GM19397 (cell line): ENCODE measurements around the gene MST1.

Source experiments
- ATAC-seq: cut with Tn5 transposase; IDR thresholded peaks from one replicate; pipeline ENCODE4 v1.9.1; 2021; ENCODE audit warnings: mild to moderate bottlenecking, moderate library complexity; ENCODE audit not compliant: unreplicated experiment

MST1 gene

DNA sequence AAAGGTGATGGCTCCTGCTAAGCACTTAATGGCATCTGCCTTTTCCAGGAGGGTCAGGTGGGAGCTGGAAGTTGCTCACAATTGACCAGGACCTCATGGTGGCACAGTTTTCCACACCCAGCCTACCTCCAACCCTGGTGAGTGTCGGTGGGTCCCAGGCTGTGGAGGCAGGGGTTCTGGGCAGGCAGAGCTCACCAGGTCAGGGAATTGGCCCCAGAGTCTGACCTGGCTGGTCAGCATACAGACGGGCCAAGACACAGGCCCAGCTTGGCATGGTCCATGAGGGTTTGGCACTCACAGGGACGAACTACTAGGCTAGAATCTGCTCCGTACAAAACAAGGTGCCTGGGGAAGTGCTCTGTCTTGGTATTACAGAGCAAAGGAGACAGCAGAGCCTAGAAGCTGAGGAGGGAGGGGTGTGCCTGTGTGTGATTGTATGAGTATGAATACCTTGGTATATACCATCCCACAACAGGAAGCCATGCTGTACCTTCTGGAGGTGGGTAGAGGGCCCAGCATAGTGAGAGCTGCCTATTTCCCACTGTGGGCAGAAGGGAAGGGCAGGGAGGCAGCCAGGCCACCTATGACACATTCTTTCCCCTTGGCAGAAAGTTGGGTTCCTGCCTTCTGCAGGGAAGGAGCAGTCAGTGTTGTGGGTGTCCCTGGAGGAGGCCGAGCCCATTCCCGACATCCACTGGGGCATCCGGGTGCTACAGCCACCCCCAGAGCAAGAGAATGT lies 8.6 kb downstream of the MST1 start:
- ATAC-seq = no peak

DNA sequence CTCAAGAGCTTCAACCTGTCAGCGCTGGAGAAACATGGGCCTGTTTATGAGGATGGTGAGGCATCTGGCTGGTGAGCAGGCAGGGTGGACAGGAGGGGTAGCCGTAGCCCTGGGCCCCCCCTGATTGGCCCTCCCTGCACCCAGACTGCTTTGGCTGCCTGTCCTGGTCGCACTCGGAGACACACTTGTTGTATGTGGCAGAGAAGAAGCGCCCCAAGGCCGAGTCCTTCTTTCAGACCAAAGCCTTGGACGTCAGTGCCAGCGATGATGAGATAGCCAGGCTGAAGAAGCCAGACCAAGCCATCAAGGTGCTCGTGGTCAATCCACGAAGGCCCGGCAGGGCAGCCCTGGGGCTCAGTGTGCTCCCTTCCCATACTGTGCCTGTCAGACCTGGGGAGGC lies 13.4 kb downstream of the MST1 start:
- no peak for ATAC-seq

DNA sequence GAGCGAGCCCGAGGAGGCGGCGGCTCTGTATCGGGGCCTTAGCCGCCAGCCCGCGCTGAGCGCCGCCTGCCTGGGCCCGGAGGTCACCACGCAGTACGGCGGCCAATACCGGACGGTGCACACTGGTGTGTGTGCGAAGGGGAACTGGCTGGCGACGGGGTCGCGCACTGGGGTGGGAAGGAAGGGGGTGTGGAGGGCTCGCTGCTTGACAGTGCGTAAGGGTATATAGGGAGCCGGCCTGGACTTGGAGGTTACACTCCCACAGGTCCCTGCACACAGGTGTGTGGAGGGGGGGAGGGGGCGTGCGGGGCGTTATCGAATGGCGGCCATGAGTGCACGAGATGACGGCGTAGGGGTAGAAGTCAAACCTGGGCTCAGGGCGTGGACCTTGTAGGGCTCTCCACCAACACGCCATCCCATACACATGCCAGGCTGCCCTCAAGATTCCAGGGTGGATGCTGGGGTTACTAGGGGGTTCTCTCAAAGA lies 14.7 kb downstream of the MST1 start:
- no peak for ATAC-seq

DNA sequence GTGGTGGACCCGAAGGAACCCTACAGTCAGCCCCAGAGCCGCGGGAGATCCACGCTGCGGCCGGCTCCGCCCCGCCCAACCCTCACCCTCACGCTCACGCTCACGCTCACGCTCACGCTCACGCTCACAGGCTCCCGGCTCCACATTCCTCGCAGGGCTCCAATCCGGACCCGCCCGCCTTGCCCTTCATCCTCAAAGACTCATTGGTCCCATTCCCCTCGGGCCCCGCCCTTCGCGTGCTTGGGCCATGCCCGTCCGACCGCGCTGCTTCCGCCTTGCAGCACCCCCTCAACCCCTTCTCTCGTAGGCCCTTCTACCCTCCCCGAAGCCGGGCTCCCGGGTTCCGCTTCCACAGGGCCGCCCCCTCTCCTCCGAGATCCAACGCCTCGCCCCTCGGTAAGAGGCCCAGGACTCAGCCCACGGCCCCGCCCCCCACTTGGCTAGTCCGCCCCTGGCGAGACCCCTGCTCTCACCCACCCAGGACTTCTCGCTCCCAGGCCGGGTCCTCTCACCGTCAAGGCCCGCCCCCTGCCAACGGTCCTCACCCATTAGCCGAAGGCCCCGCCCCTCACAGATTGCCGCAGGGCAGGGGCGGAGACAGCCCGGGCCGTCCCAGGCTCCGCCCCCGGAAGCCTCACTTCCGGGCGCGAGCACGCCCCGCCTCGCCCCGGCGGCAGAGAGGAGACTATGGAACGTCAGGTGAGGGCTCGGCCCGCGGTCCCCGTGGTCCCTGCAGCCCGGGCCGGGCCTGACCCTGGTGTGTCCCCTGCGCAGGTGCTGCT lies 15.4 kb downstream of the MST1 start, which contains the start of gene APEH:
APEH (plus strand) TSS at position 637 of the 782 bp plus-strand sequence; CDS start at position 688, 51 bp downstream.
- peak; percentile 79 for ATAC-seq

DNA sequence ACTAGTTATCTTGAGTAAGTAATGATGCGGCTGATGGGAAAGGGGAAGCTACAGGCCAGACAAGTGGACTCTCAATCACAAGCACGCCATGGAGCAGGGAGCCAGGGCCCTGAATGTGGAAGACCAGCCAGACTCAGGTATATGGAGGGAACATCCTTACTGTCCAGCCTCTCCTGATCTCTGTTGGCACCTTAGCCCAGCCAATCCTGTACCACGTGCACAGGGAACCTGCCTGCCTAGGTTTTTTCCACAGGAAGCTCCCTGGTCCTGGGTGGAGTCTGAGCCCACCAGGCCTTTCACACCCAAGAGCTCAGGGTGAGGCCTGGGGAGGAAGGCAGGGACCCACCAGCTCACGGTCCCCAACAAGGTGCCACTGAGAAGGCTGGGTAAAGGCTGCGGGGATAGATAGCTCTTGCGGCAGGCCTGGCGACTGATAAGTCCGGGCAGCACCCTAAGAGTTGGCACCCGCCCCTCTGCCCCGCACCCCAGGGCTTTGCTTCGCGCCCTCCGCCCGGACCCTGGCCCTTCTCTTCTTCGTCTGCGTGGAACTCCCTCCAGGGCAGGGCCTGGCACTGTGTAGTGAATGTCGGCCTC lies 16.1 kb downstream of the MST1 start:
- ATAC-seq = no peak

DNA sequence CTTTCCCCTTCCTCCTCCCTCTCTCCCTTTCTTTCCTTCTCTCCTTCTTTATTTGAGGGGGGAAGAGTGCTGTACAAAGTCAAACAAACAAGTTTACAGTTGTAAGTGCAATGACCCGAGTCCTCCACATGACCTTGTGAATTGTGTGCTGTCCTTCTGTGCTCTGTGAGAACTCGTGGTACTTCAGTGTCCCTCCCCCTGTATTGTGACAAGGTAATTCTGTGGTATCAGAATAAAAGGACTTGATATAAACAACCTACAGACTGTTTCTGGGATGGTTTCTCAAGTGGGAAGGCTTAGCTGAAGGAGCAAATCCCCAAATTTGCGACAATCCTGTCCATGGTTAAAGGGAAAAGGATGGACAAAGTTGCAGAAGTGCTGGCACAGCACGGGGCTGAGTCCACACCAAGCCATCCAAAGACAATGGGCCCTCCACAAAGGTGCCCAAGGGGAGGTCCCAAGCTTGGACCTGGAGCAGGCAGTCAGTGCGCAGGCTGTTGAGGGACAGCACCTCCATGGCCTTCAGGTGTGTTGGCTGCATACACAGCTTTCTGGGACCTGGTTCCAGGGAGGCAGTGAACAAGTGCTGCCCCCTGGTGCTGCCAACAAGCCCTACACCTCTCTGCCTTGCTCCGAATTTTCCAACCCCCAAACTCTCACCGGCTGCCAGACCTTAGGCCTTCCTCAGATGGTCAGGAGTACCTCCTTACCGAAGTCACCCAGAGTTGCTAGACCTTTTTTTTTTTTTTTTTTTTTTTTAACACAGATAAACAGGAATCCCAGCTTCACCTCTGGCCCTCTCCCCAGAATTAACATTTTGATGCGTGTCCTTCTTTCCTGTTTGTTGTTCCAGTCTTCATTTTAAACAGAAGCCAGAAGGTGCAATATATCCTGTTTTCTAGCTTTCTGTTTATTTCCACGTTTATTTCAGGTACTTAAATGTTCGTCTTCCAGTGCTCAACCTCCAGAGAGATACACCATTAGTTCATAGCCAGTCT lies 17.7 kb downstream of the MST1 start:
- no peak for ATAC-seq

DNA sequence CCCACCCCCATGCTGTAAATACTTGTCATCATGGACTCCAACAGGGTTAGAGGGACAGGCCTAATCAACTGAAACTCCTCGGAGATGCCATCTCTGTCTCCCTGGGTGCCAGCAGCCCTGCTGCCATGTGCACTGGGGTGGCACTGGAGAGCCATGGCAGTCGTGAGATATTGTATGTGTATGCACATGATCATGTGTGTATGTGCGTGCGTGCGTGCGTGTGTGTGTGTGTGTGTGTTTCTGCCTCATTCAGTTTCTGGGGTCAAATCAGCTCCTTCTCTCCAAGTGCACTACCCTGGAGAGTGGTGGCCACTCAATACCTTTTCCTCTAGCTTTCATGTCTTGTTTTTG lies 18.4 kb downstream of the MST1 start:
- ATAC-seq = no peak

DNA sequence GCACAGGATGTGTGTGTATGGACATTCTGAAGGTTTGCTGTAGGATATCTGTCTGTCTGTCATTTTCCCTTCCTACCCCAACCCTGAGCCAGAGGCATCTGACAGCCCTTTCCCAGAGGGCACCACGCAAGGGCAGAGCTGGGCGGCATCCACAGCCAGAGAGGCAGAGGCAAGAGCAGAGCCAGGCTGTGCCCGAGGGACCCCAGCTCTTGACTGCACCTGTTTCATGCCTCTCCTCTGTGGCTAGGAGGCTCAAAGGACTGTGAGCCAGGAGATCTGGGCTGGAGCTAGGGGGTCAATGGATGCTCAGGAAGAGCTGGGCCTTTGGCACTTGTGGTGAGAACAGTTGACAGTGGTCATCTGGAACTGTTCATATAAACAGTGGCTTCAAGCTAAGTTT lies 19.9 kb downstream of the MST1 start:
- ATAC-seq = no peak

DNA sequence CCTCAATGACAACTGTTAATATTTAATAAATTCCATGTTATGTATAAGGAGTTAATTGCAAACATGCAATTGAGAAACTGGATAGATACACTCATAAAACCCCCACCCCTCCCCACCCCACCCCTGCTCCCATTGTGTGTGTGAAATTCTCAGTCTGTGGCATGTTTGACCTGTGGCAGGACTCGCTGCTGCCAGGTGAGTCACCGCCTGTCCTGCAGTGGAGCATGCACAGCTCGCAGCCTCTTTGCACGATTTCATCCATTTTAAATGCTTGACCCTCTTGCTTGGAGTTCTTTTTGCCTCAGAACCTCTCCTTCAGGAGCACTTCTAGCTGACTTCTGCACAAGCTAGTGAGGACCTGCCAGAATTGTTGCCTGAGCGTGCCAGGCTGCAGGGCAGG lies 20.4 kb downstream of the MST1 start:
- ATAC-seq = no peak

DNA sequence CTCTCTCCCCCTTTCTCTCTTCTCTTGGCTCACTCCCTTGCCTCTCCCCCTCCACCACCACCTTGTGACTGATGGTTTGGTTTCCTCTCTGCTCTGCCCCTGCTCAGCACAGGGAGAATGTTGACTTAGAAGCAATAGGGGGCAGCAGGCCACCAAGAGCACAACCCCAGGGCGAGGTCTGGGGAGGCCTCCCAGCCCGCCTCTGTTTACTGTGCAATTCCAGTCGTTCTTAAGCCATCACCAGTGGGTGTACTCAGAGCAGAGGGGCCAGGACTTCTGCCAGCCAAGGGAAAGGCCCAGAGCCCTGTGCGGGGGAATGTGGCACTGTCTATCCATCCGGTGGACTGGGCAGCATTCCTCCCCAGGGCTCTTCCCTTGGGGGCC lies 20.9 kb downstream of the MST1 start:
- ATAC-seq = no peak

DNA sequence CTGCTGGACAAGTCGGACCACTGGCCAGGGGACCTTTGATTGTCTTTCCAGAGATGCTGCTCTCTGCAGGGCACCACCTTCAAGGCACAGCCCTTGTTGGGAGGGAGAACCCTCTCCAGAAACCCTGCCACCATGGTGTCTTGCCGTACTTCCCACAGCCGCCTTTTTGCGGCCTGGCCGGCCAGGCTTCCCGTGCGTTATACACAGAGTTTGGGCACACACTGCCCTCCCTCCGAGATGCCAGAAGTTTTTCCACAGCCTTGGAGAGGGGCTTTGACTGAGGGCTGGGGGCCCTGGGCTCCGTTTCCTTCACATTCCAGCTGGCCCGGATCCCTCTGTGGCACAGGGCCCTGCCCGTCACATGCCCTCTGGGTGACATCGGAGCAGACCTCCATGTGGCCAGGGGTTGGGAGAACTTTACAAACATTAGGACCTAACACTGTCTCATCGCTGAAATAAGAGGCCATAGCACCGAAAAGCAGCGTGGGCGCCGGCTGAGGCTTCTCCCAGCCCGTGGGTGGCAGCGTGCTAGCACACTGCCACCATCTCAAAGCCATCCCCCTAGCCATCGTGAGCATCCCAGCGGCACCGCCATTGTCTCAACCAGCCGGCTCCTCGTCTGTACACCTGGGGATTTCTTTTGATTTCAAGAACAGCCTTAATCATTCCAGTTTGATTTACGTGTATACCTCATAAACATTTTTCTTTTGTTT lies 21.4 kb downstream of the MST1 start:
- ATAC-seq = no peak

DNA sequence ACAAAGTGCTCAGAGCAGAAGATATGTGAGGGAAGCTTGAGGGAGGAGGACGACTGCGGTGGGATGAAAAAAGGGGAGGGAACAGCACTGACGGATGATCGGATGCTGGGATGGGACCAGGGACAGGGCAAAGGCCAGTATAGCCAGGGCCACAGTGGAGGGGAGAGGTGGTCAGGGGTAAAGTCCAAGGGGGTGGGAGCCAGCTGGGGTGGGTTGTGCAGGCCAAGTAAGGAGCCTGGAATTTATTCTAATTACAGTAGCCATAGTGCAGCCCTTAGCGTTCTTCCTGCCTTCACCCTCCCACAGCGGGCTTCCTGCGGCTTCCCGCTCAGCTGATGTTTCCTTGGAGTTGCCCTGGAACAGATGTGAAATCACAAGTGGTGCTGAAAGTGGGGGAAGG lies 22.7 kb downstream of the MST1 start:
- no peak for ATAC-seq

DNA sequence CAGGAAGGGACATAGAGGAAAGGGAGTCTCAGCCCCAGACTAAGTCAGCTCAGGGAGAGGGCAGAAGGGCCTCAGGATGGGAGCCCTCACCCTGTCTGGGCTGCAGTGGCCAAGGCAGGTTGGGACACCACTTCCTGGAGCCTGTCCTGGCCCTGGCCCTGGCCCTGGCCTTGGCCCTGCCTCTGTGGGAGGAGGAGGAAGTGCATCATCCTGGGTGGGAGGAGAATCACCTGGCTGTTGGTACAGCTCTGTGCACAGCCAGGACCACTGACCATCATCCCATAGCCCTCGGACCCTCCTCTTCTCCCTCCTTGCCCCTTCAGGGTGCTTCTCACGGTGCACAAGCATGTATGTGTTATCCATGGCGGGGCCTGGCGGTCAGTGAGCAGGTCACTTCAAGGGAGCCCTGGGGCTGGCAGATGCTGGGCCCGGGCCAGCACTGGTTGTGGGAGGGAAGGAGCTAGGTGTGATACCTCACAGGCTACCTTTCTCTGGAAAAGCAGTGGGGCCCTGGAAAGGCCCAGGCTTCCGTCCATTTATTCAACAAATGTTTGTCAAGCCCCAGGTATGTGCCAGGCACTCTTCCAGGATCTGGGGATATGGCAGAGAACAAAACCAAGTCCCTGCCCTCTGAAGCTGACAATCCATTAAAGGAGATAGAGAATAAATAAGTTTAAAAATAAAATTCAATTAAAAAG lies 23.3 kb downstream of the MST1 start:
- ATAC-seq = no peak

DNA sequence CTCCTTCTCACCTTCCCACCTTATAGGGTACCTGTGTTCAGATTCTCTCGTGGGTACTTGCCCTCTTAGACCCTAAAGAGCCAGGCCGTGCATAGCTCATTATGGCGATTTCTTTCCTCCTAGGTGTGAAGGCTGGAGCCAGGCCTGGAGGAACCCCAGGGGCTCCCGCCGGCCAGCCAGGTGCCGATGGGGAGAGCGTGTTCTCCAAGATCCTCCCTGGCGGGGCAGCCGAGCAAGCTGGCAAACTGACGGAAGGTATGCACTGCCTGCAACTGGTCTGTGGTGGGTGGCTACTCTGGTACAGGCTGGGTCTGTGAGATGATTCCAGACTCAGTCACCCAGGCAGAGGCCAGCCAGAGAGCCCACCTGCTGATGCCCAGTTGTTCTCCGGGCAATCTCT lies 25.0 kb downstream of the MST1 start:
- no peak for ATAC-seq

DNA sequence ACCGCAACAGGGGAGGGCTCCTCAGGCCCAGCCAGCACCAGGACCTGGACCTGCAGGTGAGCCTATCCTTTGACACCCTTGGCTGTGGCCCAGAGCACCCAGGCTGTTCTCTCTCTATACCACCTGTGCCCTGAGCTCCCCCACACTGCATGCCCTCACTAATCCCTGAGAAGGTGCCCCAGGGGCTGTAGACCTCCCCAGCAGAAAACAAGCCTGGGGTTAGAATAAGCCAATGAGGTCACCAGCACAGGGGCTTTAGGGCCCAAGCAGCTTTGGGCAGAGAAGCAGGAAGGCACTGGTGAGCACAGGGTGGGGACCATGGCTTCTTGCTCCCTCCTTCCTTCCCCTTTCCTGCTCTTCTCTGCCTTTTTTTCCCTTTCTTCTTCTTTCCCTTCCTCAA lies 25.4 kb downstream of the MST1 start:
- no peak for ATAC-seq

DNA sequence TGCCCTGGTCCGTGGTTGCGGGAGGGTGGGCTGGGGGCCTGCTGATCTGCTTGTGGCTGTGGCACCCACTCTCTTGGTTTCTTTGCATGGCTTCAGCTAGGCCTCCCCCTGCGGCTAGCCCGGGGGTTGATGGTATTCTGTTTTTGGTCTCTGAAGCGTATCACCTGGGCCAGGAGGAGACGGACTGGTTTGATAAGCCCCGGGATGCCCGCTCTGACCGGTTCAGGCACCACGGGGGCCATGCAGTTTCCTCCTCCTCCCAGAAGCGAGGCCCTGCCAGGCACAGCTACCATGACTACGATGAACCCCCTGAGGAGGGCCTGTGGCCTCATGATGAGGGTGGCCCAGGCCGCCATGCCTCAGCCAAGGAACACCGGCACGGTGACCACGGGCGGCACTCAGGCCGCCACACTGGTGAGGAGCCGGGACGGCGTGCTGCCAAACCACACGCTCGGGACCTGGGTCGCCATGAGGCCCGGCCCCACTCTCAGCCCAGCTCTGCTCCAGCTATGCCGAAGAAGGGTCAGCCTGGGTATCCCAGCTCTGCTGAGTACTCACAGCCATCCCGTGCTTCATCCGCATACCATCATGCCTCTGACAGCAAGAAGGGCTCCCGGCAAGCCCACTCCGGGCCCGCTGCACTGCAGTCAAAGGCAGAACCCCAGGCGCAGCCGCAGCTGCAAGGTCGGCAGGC lies 26.4 kb downstream of the MST1 start:
- no peak for ATAC-seq

DNA sequence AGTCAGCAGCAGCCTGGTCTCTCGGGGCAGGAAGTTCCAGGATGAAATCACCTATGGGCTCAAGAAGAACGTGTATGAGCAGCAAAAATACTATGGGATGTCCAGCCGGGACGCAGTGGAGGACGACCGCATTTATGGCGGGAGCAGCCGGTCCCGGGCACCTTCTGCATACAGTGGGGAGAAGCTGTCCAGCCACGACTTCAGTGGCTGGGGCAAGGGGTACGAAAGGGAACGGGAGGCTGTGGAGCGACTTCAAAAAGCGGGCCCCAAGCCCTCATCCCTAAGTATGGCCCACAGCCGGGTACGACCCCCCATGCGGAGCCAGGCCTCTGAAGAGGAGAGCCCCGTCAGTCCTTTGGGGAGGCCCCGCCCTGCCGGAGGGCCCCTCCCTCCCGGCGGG lies 27.3 kb downstream of the MST1 start:
- no peak for ATAC-seq

DNA sequence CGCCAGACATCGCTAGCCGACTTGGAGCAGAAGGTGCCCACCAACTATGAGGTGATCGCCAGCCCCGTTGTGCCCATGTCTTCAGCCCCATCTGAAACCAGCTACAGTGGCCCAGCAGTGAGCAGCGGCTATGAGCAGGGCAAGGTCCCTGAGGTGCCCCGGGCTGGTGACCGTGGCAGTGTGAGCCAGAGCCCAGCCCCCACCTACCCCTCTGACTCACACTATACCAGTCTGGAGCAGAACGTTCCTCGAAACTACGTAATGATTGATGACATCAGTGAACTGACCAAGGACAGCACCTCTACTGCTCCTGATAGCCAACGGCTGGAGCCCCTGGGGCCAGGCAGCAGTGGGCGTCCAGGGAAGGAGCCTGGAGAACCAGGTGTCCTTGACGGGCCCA lies 28.0 kb downstream of the MST1 start:
- ATAC-seq = no peak

DNA sequence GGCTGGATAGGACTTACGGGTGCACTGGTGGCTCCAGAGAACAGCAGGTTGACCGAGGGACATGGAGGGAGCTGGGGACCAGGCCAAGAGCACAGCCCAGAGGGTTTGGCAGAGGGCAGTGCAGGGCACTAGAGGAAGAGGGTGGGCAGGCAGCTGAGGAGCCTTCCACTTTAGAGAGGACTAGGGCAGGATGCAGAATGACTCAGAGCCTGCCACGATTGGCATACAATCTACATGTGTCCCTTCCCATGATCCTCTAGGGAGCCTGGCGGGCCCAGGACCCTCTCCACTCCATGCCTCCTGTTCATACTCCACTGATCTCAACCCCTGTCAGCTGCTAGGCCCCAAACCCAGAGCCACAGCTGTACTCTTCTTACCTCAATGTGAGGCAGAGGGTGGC lies 29.5 kb downstream of the MST1 start:
- ATAC-seq = no peak
